ENCODE results near the gene MED9. TPM values are rescaled to one million over a fixed set of nuclear protein-coding genes. Genes with fewer than 3 reads are reported as not detected.

The MED9 gene
- total and polyA plus RNA-seq, 2 of the 4 experiments (the other 2 are of a cell fraction) = 6.1 to 10.1 TPM

- no peaks in the 10 kb centered on the region for H3K36me3 ChIP-seq (ENCODE audit: control insufficient read depth, insufficient read depth, low read length)
- no peaks in the 10 kb centered on the region for H4K20me1 ChIP-seq (ENCODE audit: insufficient read depth, low read length)
- TF ChIP-seq BHLHE40 (IDR thresholded peaks at IDR 0.05; ENCODE audit: low read depth, low read length) (no peak), RCOR1 (IDR thresholded peaks at IDR 0.05; ENCODE audit: insufficient replicate concordance, low read length) (no peak), SMC3 (IDR thresholded peaks at IDR 0.05; ENCODE audit: low read depth, low read length) (no peak), MXI1 (IDR thresholded peaks at IDR 0.05; ENCODE audit: borderline replicate concordance, low read depth, low read length) (no peak), FOS (IDR thresholded peaks at IDR 0.05; ENCODE audit: low read depth, low read length) (no peak), MAZ (IDR thresholded peaks at IDR 0.05; ENCODE audit: borderline replicate concordance, low read depth, low read length) (no peak), NFE2L2 (IDR thresholded peaks at IDR 0.05; ENCODE audit: low read depth, low read length) (no peak), POLR2A (IDR thresholded peaks at IDR 0.05; ENCODE audit: low read depth, low read length) (no peak), MAFK (IDR thresholded peaks at IDR 0.05; ENCODE audit: low read depth, low read length) (no peak), RFX5 (IDR thresholded peaks at IDR 0.05; ENCODE audit: low read depth, low read length) (no peak), RAD21 (IDR thresholded peaks at IDR 0.05; ENCODE audit: low read length) (no peak)
- TF ChIP-seq, protein P1, sequence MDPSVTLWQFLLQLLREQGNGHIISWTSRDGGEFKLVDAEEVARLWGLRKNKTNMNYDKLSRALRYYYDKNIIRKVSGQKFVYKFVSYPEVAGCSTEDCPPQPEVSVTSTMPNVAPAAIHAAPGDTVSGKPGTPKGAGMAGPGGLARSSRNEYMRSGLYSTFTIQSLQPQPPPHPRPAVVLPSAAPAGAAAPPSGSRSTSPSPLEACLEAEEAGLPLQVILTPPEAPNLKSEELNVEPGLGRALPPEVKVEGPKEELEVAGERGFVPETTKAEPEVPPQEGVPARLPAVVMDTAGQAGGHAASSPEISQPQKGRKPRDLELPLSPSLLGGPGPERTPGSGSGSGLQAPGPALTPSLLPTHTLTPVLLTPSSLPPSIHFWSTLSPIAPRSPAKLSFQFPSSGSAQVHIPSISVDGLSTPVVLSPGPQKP (IDR thresholded peaks at IDR 0.05; ENCODE audit: borderline replicate concordance, low read depth, low read length) = no peak
- H2AK5ac ChIP-seq (ENCODE audit: low read depth, low read length) = no peak overlapping the region
- BruUV-seq (replicated peaks) = no TSS peak
- H2BK5ac ChIP-seq (ENCODE audit: low read depth, low read length, poor library complexity, severe bottlenecking) = no peak overlapping the region
- H3K18ac ChIP-seq (ENCODE audit: low read depth, low read length) = no peak overlapping the region
- H3K56ac ChIP-seq (ENCODE audit: extremely low read depth, insufficient read depth, low read length) = no peak overlapping the region
- DNase-seq (no peak), ATAC-seq (ENCODE audit: low read depth) (no peak)
- 53% methylated on average over 2 of the region's 5 CpGs; no CpG with 5 or more reads in 1 of the 2 experiments for whole genome bisulfite sequencing, 2 experiments (ENCODE audit: extremely low coverage in 2 of 2, insufficient read length in 1 of 2)
- H2BK120ac ChIP-seq (ENCODE audit: low read depth, low read length) = no peak overlapping the region
- H2AK9ac ChIP-seq (replicated peaks; ENCODE audit: low read depth, low read length, poor library complexity) = no peak overlapping the region
- H3K27me3 ChIP-seq (ENCODE audit: control insufficient read depth, insufficient read depth, low read length) = peaks cover 58% of the 10 kb centered on the region
- no peak overlapping the region for H3K4me2 ChIP-seq (ENCODE audit: low read depth, low read length)
- in situ Hi-C loops (cut with MboI; ENCODE audit: low sequenced_read_pairs) = no loop called here
- H2BK15ac ChIP-seq (ENCODE audit: low read depth, low read length) = no peak overlapping the region
- no peak overlapping the region for H4K5ac ChIP-seq (ENCODE audit: low read depth, low read length)
- no peak overlapping the region for H3K4me3 ChIP-seq (ENCODE audit: insufficient read depth, low read depth, low read length)
- H4K8ac ChIP-seq (ENCODE audit: low read depth in 2 of 2, low read length in 2 of 2) = no peak overlapping the region
- ChIA-PET CTCF (interaction anchor here (0.6 kb wide), 1 partner anchor 103 kb away, joined by 3 read pairs; no protein-coding TSS in a partner anchor), POLR2A (ENCODE audit: unreplicated experiment) (no interaction called here)
- H3K23ac ChIP-seq (ENCODE audit: low read depth, low read length) = no peak overlapping the region
- no peak overlapping the region for H2AFZ ChIP-seq (replicated peaks; ENCODE audit: low read length, poor library complexity)
- no peak overlapping the region for H3K27ac ChIP-seq (ENCODE audit: insufficient read depth, low read length)
- no peaks in the 10 kb centered on the region for H3K79me1 ChIP-seq (ENCODE audit: low read depth in 1 of 2, low read length in 2 of 2)
- intact Hi-C loops (cut with micrococcal nuclease) = no loop called here
- no peak overlapping the region for H4K91ac ChIP-seq (ENCODE audit: insufficient read depth, low read depth, low read length)
- dilution Hi-C loops (cut with HindIII; ENCODE audit: low sequenced_read_pairs, unreplicated experiment) = no loop called here
- no peaks in the 10 kb centered on the region for H3K9me1 ChIP-seq (ENCODE audit: insufficient read depth, low read length)
- H3K4me1 ChIP-seq (ENCODE audit: control insufficient read depth, insufficient read depth, low read length) = peaks cover 3% of the 10 kb centered on the region; the same call in 1 of the 2 replicates
- no peak overlapping the region for H3K14ac ChIP-seq (replicated peaks; ENCODE audit: low read depth, low read length)
- H3K9ac ChIP-seq (ENCODE audit: low read depth, low read length) = no peak overlapping the region
- no peaks in the 10 kb centered on the region for H3K9me3 ChIP-seq (ENCODE audit: control insufficient read depth, insufficient read depth, low read length)
- H3K4ac ChIP-seq (ENCODE audit: low read depth, low read length) = no peak overlapping the region
- H2BK20ac ChIP-seq (ENCODE audit: low read depth, low read length) = no peak overlapping the region
Observed at GRCh38 chr17:17468217-17469010, 8.4 kb upstream of the MED9 start.
